Spleen (tissue), 11 donors: Measurements from ENCODE around the gene TK1. TPM values are rescaled to one million over a fixed set of nuclear protein-coding genes. Genes with fewer than 3 reads are reported as not detected.

Experiments used
- DNase-seq: peaks from one replicate; pipeline ENCODE4 v3.0.0-alpha.2; 2020
- H3K27ac ChIP-seq, 8 donors: fragments of 200-600 bp; sonication (generic) in 7 of 8; 1 replicate in 4 of 8; 2 replicates in 4 of 8; pipeline versions ENCODE4 v1.5.0 to v1.8.0; 2016 to 2021; ENCODE audit warnings: inconsistent platforms in 4 of 8, mild to moderate bottlenecking in 4 of 8, moderate library complexity in 1 of 8
- H3K27me3 ChIP-seq, 7 donors: fragments of 200-600 bp; sonication (generic) in 6 of 7; replicated peaks in 1 of 7; 1 replicate in 4 of 7; 2 replicates in 3 of 7; pipeline versions ENCODE4 v1.5.0 to v1.8.0; 2016 to 2021; ENCODE audit warnings: inconsistent platforms in 3 of 7, mild to moderate bottlenecking in 1 of 7
- H3K36me3 ChIP-seq, 6 donors: fragments of 200-600 bp; sonication (generic) in 5 of 6; 1 replicate in 4 of 6; 2 replicates in 2 of 6; pipeline versions ENCODE4 v1.5.0 to v1.8.0; 2016 to 2021; ENCODE audit warnings: inconsistent platforms in 2 of 6
- H3K4me1 ChIP-seq, 6 donors: fragments of 200-600 bp; sonication (generic) in 5 of 6; 1 replicate in 3 of 6; 2 replicates in 3 of 6; pipeline versions ENCODE4 v1.5.0 to v1.8.0; 2016 to 2021; ENCODE audit warnings: inconsistent platforms in 3 of 6
- H3K4me3 ChIP-seq, 8 donors: fragments of 200-600 bp; sonication (generic) in 7 of 8; 1 replicate in 4 of 8; 2 replicates in 4 of 8; pipeline versions ENCODE4 v1.5.0 to v1.8.0; 2016 to 2021; ENCODE audit warnings: inconsistent platforms in 4 of 8, mild to moderate bottlenecking in 4 of 8, moderate library complexity in 2 of 8
- H3K9me3 ChIP-seq, 8 donors: fragments of 200-600 bp; sonication (generic) in 7 of 8; 1 replicate in 4 of 8; 2 replicates in 4 of 8; pipeline versions ENCODE4 v1.5.0 to v1.8.0; 2016 to 2021; ENCODE audit warnings: inconsistent platforms in 4 of 8
- POLR2A ChIP-seq, 3 donors: fragments of 450-650 bp; IDR thresholded peaks; one replicate each; pipeline ENCODE4 v1.5.1; 2017; ENCODE audit warnings: antibody characterized with exemption in 3 of 3, mild to moderate bottlenecking in 1 of 3
- POLR2AphosphoS5 ChIP-seq, 3 donors: sonication (generic); formaldehyde crosslinking; IDR thresholded peaks; one replicate each; pipeline ENCODE4 v1.5.1; 2017; ENCODE audit warnings: antibody characterized with exemption in 3 of 3
- WGBS, 5 donors: extraction: QIAGEN DNeasy Blood & Tissue Kit in 3 of 5; methylation state at CpG; one replicate each; pipeline versions ENCODE4 v1.1.5 to v1.1.7; 2013 to 2018; 5-methylcytosine and 5-hydroxymethylcytosine counted together
- intact Hi-C: fragments of 100-400 bp; cut with DNase I; formaldehyde crosslinking; loops from one replicate; pipeline ENCODE4 v1.15.0; 2023; ENCODE audit warnings: low total_unique reads
- polyA plus RNA-seq, 3 donors: library from polyadenylated mRNA; stranded (reverse); fragments of 200-250 nt; gene quantifications; one replicate each; pipeline ENCODE4 v1.2.1, GENCODE V29; 2013
- small RNA-seq, 4 donors: library from RNA; depleted of rRNA; stranded (forward); fragments of <200 nt; gene quantifications; one replicate each; pipeline ENCODE3, GENCODE V24; 2016
- total RNA-seq, 7 donors: library from RNA; depleted of rRNA in 3 of 7; stranded (reverse); fragments of >200 nt in 3 of 7; fragmentation: NEBNext Ultra II Directional in 4 of 7; extraction: Animal tissue kit (Norgen Biotek cat#: 25700) in 4 of 7; gene quantifications; one replicate each; pipeline versions ENCODE4 v1.1.0 to v1.2.1, GENCODE V29; 2016 to 2021
- TF ChIP-seq, protein P1 (sequence below), 11 experiments: fragments of 200-600 bp in 7 of 11; fragments of 450-650 bp in 4 of 11; sonication (generic) in 4 of 11; IDR thresholded peaks in 8 of 11; conservative IDR thresholded peaks in 3 of 11; 1 replicate in 7 of 11; 2 replicates in 4 of 11; pipeline versions ENCODE4 v1.4.0 to v1.8.0; 2016 to 2021; ENCODE audit warnings: antibody characterized with exemption in 11 of 11, inconsistent platforms in 4 of 11, mild to moderate bottlenecking in 1 of 11
- donor health status: healthy with polysubstance abuse.
- donor health status: DM: no; HTN: no; CAD: no; lungs with moderate emphysema.
- donor health status: DM: no; HTN: no; CAD: no.
- donor health status: Bipolar disorder and iron deficiency.
- donor health status: healthy.
- donor health status: DM: no; HTN: no; CAD: no.
- donor health status: DM: yes; HTN: yes; CAD: no.

The TK1 gene
- total and polyA plus RNA-seq, 10 donors: 3.7 to 20.4 (median 10.7) TPM

DNA sequence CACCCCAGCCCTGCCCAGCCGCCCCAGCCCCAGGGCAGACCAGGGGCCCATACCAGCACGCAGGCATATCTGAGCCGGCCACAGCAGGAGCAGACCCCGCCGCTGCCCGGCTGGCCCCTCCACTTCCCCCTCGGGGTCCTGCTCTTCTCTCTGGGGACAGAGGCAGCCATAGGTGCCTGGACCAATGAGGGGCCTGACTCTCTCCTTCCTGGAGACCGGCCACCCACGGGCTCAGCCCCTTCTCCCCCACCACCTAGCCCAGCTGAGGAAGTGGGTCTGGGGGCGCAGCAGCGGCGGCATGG lies 62.1 kb downstream of the TK1 start:
- no peak for DNase-seq
- Histone ChIP-seq H3K27me3 (no peaks in the 10 kb centered on the region), H3K27ac (peak overlapping the region; percentile 87 to 97 (median 94)), H3K9me3 (no peaks in the 10 kb centered on the region), H3K4me3 (peak overlapping the region in 7 of 8 donors; percentile 23 to 98 (median 95)), H3K36me3 (peaks cover 0 to 70% (median 59%) of the 10 kb centered on the region in 6 donors), H3K4me1 (peaks cover 67 to 100% (median 90%) of the 10 kb centered on the region in 6 donors)
- intact Hi-C loops: no loop called here
- 31 to 51% (median 38%) methylated on average over 9 to 12 of the region's 12 CpGs; no CpG with 5 or more reads in 1 of the 5 donors for WGBS, 5 donors
- TF ChIP-seq POLR2A (IDR thresholded peaks at IDR 0.05) (no peak), POLR2AphosphoS5 (IDR thresholded peaks at IDR 0.05) (no peak)
- TF ChIP-seq, protein P1, sequence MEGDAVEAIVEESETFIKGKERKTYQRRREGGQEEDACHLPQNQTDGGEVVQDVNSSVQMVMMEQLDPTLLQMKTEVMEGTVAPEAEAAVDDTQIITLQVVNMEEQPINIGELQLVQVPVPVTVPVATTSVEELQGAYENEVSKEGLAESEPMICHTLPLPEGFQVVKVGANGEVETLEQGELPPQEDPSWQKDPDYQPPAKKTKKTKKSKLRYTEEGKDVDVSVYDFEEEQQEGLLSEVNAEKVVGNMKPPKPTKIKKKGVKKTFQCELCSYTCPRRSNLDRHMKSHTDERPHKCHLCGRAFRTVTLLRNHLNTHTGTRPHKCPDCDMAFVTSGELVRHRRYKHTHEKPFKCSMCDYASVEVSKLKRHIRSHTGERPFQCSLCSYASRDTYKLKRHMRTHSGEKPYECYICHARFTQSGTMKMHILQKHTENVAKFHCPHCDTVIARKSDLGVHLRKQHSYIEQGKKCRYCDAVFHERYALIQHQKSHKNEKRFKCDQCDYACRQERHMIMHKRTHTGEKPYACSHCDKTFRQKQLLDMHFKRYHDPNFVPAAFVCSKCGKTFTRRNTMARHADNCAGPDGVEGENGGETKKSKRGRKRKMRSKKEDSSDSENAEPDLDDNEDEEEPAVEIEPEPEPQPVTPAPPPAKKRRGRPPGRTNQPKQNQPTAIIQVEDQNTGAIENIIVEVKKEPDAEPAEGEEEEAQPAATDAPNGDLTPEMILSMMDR (IDR thresholded peaks at IDR 0.05 in 8 of 11, conservative IDR thresholded peaks at IDR 0.05 in 3 of 11): no peak

Small RNA genes within 50 kb of the gene (small RNA-seq; reads per million reads assigned to genes)
- gene AC087645.1: 0 reads per million in 4 donors

Other genes with a start within 250 kb of the TK1 start
- gene TNRC6C, start 228.3 kb downstream of the TK1 start, total RNA-seq: 10 to 100 TPM; 15.1 to 37.0 (median 30.5) TPM
- 1 to 10 TPM; 1.7 to 4.5 (median 2.8) TPM for gene TNRC6C, start 228.3 kb downstream of the TK1 start, polyA plus RNA-seq
- 100 to 1,000 TPM; 169 to 425 (median 354) TPM for gene TMC6, start 58.3 kb downstream of the TK1 start, total RNA-seq
- gene TMC6, start 58.3 kb downstream of the TK1 start, polyA plus RNA-seq: 100 to 1,000 TPM; 132 to 269 (median 252) TPM
- 100 to 1,000 TPM; 116 to 222 (median 205) TPM for gene TMC8, start 56.3 kb downstream of the TK1 start, total RNA-seq
- gene TMC8, start 56.3 kb downstream of the TK1 start, polyA plus RNA-seq: 100 to 1,000 TPM; 103 to 191 (median 158) TPM
- gene C17orf99, start 40.7 kb downstream of the TK1 start, total RNA-seq: 1 to 10 TPM in 2 of 7 donors, under 1 TPM in 2, not detected in 3; 0.19 to 3.0 (median 0.95) TPM
- gene C17orf99, start 40.7 kb downstream of the TK1 start, polyA plus RNA-seq: under 1 TPM in 2 of 3 donors, not detected in 1; 0.46 TPM
- 100 to 1,000 TPM; 107 to 179 (median 137) TPM for gene SYNGR2, start 18.5 kb downstream of the TK1 start, total RNA-seq
- gene SYNGR2, start 18.5 kb downstream of the TK1 start, polyA plus RNA-seq: 100 to 1,000 TPM; 152 to 201 (median 170) TPM
- 10 to 100 TPM; 19.3 to 42.5 (median 27.0) TPM for gene AFMID, start 310 bp upstream of the TK1 start, total RNA-seq
- 10 to 100 TPM; 13.1 to 22.0 (median 14.1) TPM for gene AFMID, start 310 bp upstream of the TK1 start, polyA plus RNA-seq
- 10 to 100 TPM in 1 of 7 donors, 1 to 10 TPM in 6; 2.3 to 11.9 (median 6.2) TPM for gene BIRC5, start 27.2 kb upstream of the TK1 start, total RNA-seq
- 10 to 100 TPM in 1 of 3 donors, 1 to 10 TPM in 2; 2.1 to 11.3 (median 7.2) TPM for gene BIRC5, start 27.2 kb upstream of the TK1 start, polyA plus RNA-seq
- not detected for gene TMEM235, start 44.6 kb upstream of the TK1 start, total RNA-seq
- not detected for gene TMEM235, start 44.6 kb upstream of the TK1 start, polyA plus RNA-seq
- gene SOCS3, start 173.0 kb upstream of the TK1 start, total RNA-seq: 100 to 1,000 TPM in 4 of 7 donors, 10 to 100 TPM in 3; 21.4 to 164 (median 103) TPM
- gene SOCS3, start 173.0 kb upstream of the TK1 start, polyA plus RNA-seq: 10 to 100 TPM; 10.7 to 22.2 (median 12.2) TPM
- 100 to 1,000 TPM in 6 of 7 donors, 10 to 100 TPM in 1; 60.1 to 217 (median 112) TPM for gene PGS1, start 191.6 kb upstream of the TK1 start, total RNA-seq
- gene PGS1, start 191.6 kb upstream of the TK1 start, polyA plus RNA-seq: 10 to 100 TPM; 20.0 to 34.7 (median 20.5) TPM